ENCODE results near the gene SPEG.

The SPEG gene

GRCh38 chr2:219499555-219499954 is 64.9 kb downstream of the SPEG start:
- FAIRE-seq = no peak

DNA sequence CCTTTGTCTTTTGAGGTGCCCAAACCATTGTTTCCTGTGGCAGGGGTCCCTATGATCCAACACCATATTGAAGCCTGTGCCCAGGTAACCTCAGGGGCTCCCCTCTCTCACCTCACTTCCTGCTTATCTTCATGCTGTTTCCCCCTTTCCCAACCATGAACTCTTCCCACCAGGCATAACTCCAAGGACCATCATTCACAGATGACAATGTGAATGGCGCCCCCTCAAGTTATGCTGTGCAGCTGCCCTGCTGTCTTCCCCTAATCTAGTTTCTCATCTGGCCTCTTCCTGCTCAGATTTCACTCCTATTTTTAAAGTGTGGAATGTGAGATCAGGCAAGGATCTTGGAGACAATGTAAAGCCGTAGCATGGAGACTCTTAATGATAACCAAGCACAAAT is 65.5 kb downstream of the SPEG start:
- FAIRE-seq = peak; percentile 46

DNA sequence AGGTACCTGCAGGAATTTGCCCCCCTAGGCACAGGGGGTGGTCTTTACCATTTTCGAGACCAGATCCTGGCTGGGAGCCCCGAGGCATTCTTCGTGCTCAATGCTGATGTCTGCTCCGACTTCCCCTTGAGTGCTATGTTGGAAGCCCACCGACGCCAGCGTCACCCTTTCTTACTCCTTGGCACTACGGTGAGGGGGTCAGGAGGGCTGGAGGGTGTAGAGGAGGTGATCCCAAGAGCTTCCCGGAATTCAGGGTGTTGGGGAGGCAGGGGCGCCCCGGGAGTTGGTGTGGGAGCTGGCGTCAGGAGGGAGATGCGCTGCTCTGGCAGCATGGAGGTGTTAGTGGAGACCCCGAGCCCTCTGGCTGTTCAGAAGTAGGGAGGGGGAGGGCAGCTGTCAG is 67.2 kb downstream of the SPEG start:
- FAIRE-seq = no peak

DNA sequence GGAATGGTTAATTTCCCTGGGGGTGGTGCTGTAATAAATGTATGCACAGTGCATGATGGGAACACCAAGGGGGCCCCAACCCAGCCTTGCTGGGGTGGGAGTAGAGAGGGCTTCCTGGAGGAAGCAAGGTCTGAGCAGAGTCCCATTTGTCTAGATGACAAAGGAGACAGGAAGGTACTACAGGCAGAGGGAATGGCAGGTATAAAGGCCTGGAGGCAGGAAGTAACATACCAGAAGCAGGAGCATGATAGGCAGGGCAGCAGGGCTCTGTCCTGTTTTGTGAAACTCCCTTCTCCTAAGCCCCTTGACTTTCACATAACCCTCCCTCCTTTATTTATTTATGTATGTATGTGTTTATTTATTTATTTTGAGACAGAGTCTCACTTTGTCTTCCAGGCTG is 68.0 kb downstream of the SPEG start:
- FAIRE-seq = no peak

- no peak for FAIRE-seq
Observed at GRCh38 chr2:219505585-219505984, 70.9 kb downstream of the SPEG start.

DNA sequence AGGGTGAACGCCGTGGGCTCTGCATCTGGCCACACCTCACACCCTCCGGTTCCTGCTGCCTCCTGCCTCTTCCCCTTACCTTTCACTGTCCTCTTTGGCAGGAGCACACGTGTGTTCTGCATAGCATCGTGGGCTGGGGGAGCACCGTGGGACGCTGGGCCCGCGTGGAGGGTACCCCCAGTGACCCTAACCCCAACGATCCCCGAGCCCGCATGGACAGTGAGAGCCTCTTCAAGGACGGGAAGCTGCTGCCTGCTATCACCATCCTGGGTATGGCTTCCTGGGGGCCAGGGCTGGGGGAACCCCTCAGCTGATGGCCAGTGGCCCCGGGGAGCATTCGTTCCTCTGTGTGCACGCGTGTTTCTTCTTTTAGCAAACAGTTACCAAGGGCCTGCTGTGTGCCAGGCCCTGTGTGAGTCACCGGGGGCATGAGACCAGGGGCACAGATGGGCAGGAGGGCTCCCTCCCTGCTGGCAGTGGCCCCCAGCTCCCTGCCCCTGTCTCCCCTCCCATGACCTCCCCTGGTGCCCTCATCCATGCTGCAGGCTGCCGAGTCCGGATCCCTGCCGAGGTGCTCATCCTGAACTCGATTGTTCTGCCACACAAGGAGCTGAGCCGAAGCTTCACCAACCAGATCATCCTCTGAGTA is 71.6 kb downstream of the SPEG start:
- no peak for FAIRE-seq

DNA sequence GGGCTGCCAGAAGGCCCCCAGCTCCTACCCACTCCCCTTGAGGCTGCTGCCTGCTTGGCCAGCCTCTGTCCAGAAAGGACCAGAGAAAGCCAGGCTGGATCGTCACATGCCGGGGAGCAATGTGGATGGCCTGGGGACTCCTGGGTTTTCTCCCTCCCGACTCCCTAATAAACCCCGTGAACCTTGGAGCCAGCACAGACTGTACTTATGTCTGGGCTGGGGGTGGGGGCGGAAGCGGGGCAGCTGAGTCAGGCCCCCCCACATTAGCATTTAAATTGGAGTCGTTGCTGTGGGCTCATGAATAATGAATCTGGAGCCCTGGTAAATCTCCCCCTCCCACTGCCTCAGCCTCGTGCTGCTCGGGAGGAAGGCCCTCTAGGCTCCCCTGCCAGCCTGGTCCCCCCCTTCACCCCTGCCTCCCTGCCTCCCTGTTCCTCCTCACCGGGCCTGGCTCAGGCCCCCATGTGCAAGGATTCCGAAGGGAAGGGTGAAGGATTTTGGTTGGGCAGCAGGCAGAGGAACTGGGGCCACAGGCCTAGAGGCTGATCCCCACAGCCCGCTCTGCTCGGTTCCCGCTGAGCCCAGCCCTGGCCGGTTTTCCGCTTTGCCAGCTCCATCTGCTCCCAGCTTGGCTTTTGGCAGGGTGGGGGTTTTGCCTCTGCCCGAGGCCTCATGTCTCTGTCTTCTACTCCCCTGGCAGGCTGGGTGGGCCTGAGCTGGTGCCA is 72.3 kb downstream of the SPEG start:
- no peak for FAIRE-seq

- FAIRE-seq = no peak
Observed at GRCh38 chr2:219507581-219508443, 73.2 kb downstream of the SPEG start.

DNA sequence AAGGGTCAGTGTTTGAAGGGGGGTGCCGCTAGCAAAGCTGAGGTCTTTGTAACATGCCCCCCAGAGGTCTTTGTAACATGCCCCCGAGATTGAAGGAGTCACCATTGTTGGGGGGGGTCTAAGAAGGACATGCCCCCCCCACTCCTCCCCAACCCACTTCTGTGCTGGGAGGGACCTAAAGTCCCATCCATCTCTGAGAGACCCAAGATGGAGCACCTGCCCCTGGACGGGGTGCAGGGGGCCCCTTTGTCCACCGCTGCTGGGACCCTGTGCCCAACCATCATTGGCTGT is 73.7 kb downstream of the SPEG start:
- FAIRE-seq = no peak

GRCh38 chr2:219508971-219509779 is 74.5 kb downstream of the SPEG start:
- FAIRE-seq = no peak

- no peak for FAIRE-seq
Observed at GRCh38 chr2:219509780-219510511, 75.3 kb downstream of the SPEG start.

GRCh38 chr2:219510512-219511135 is 76.0 kb downstream of the SPEG start:
- FAIRE-seq = no peak

- FAIRE-seq = no peak
Observed at GRCh38 chr2:219511547-219512325, 77.1 kb downstream of the SPEG start.

DNA sequence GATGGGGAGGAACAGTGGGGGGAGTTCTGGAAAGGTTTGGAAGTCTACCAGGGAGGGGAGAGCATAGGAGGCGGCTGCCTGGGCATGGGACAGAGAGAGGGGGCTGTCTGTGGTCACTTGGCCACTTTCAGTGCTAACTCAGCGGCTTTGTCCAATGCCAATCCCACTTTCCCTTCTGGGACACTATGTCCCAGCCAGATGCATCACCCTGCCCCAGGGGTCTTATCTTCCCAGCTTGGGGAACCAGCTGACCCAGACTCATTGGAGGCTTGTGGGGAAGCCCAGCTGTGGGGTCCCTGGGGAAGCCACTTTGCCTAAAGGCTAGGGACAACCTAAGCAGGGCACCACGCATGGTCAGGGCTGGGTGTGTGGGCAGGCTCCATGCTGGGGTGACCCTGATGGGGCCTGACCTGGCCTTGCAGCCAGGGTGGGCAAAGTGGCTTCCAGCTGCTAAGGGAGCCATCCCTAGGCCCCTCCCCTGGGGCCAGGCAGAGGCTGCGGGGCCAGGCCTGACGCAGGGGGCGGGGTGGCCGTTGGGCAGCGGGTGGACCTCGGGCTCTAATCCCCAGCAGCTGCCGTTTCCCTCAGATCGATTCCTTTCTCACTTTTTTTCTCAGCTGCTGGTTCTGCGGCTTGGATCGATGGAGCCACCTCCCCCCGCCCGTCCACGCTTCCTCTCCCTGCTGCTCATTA is 78.0 kb downstream of the SPEG start:
- FAIRE-seq = no peak

DNA sequence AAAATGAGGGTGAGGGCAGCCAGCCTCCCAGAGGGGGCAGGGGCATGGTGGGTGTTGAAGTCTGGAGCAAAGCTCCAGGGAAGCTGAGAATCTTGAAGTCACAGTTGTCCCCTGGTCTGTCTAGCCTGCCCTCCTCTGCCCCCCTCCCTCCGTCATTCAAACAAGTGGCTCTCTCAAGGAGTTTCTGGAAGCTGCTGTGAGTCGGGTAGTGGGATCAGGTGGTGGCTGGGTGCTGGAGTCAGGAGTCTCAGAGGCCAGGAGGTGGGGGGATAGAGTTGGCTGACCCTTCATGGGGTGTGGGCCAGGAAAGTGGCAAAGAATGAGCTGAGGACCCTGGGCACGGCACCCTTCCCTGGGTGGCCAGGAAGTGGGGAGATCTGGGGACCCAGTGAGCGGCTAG is 79.1 kb downstream of the SPEG start:
- FAIRE-seq = no peak

- FAIRE-seq = no peak
Observed at GRCh38 chr2:219514196-219514761, 79.6 kb downstream of the SPEG start, which contains the start of gene ASIC4. Gene ASIC4 (plus strand): TSS chr2:219514482. CDS start chr2:219514725, 243 bp downstream.

- FAIRE-seq = no peak
Observed at GRCh38 chr2:219514836-219515235, 80.2 kb downstream of the SPEG start.

- FAIRE-seq = no peak
Observed at GRCh38 chr2:219515874-219516629, 81.4 kb downstream of the SPEG start.

- no peak for FAIRE-seq
Observed at GRCh38 chr2:219516888-219517287, 82.2 kb downstream of the SPEG start.
